ENCODE measurements around the gene NXN.

Gene NXN

DNA sequence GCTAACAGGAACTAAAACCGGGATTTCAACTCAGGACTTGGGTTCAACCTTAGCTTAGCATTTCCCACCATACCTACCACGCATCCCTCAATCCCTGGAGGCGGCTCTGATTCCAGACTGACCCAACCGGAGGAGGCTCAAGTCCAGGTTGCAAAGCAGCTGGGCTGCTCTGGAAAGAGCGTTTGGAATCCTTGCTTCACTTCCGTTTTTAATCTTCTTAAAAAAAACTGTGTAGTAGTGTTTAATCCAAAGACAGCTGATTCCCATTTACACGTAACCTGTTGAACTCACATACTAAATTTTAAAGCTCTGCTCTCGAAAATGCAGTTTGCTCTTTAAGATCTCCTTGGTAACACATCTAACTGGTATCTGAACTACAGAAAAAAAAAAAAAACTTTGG, 50.0 kb downstream of the NXN start:
- no peak overlapping the region for H3K4me3 ChIP-seq (ENCODE audit: low read length)
- H3K27ac ChIP-seq (ENCODE audit: low read depth, low read length): no peak overlapping the region
- no peak for TF ChIP-seq EZH2phosphoT487 (IDR thresholded peaks at IDR 0.05; ENCODE audit: borderline replicate concordance, low read length)
- TF ChIP-seq, protein P1, sequence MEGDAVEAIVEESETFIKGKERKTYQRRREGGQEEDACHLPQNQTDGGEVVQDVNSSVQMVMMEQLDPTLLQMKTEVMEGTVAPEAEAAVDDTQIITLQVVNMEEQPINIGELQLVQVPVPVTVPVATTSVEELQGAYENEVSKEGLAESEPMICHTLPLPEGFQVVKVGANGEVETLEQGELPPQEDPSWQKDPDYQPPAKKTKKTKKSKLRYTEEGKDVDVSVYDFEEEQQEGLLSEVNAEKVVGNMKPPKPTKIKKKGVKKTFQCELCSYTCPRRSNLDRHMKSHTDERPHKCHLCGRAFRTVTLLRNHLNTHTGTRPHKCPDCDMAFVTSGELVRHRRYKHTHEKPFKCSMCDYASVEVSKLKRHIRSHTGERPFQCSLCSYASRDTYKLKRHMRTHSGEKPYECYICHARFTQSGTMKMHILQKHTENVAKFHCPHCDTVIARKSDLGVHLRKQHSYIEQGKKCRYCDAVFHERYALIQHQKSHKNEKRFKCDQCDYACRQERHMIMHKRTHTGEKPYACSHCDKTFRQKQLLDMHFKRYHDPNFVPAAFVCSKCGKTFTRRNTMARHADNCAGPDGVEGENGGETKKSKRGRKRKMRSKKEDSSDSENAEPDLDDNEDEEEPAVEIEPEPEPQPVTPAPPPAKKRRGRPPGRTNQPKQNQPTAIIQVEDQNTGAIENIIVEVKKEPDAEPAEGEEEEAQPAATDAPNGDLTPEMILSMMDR (IDR thresholded peaks at IDR 0.05; ENCODE audit: low read depth, low read length, poor library complexity, severe bottlenecking): no peak
- no peak overlapping the region for H3K4me2 ChIP-seq (ENCODE audit: low read length)
- no peaks in the 10 kb centered on the region for H3K9me3 ChIP-seq (ENCODE audit: control insufficient read depth, insufficient read depth, low read length)
- H3K79me2 ChIP-seq (ENCODE audit: control insufficient read depth, low read length): no peaks in the 10 kb centered on the region
- H3K27me3 ChIP-seq (ENCODE audit: control insufficient read depth, low read length): no peaks in the 10 kb centered on the region
- H3K9me2 ChIP-seq (replicated peaks; ENCODE audit: control insufficient read depth, low read length): no peaks in the 10 kb centered on the region
- no peaks in the 10 kb centered on the region for H3K36me3 ChIP-seq (ENCODE audit: control insufficient read depth, low read length)
- no peaks in the 10 kb centered on the region for H4K20me1 ChIP-seq (ENCODE audit: control insufficient read depth, insufficient read depth, low read depth, low read length)
- no peaks in the 10 kb centered on the region for H3K4me1 ChIP-seq (ENCODE audit: control insufficient read depth, low read length)
- H3F3A ChIP-seq (ENCODE audit: control insufficient read depth, insufficient read depth): no peaks in the 10 kb centered on the region

DNA sequence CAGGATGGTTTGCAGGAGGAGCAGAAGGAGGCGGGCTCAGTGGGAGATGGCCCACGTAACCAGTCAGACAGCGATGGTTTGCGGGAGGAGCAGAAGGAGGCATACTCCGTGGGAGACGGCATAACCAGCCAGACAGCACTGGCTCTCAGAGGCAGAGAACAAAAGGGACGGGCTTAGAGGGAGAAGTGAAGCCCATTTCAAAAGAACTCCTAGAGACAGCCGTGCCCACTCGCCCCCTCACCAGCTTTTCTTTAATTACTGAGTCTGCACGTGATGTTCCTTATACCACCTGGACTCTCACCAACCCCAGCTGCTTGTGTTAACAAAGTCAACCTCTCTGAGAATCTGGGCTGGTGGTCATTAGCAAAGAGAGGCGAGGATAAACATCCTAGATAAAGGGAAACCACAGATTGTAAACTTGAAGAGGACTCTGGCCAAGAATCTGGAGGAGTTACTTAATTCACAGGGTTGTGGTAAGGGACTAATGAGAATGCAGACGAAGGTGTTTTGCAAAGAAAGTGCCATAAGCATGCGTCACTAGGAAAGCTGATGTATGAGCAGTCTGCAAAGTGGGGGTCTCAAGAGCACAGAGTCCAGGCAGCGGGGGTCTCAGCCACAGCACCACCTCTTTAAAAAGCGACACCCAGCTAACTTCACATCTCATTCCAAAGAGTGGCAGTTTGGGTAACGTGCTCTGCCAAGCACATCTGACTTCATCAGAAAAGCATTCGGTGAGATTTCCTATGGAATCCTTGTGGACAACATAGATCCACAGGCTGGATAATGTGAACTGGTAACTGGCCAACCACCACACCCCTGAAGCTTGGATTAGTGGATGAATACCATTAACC, 51.7 kb downstream of the NXN start:
- Histone ChIP-seq H3F3A (ENCODE audit: control insufficient read depth, insufficient read depth) (no peaks in the 10 kb centered on the region), H3K27me3 (ENCODE audit: control insufficient read depth, low read length) (no peaks in the 10 kb centered on the region), H3K4me1 (ENCODE audit: control insufficient read depth, low read length) (no peaks in the 10 kb centered on the region), H3K27ac (ENCODE audit: low read depth, low read length) (no peak overlapping the region), H3K4me3 (ENCODE audit: low read length) (no peak overlapping the region), H3K9me3 (ENCODE audit: control insufficient read depth, insufficient read depth, low read length) (no peaks in the 10 kb centered on the region), H3K36me3 (ENCODE audit: control insufficient read depth, low read length) (no peaks in the 10 kb centered on the region), H3K4me2 (ENCODE audit: low read length) (no peak overlapping the region), H3K79me2 (ENCODE audit: control insufficient read depth, low read length) (no peaks in the 10 kb centered on the region), H4K20me1 (ENCODE audit: control insufficient read depth, insufficient read depth, low read depth, low read length) (no peaks in the 10 kb centered on the region), H3K9me2 (replicated peaks; ENCODE audit: control insufficient read depth, low read length) (no peaks in the 10 kb centered on the region)
- TF ChIP-seq, protein P1 (IDR thresholded peaks at IDR 0.05; ENCODE audit: low read depth, low read length, poor library complexity, severe bottlenecking): no peak
- TF ChIP-seq EZH2phosphoT487 (IDR thresholded peaks at IDR 0.05; ENCODE audit: borderline replicate concordance, low read length): no peak

DNA sequence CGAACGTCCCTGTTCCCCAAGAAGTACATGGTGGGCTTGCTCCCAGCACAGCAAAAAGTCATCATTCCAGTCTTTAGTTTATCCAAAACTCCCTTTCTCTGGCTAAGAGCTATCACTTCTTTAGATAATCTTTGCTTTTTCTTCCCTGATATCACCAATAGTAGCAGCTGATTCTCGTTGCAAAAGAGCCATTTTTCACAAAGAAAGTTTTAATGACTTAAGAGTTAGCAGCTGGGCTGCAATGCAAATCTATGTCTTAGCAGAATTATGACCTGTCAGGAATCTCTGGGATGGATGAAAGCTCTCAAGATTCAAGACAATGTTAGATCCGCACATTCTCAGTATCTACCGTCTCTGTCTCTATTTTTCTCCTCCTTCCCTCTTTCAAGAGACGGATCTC, 53.8 kb downstream of the NXN start:
- no peaks in the 10 kb centered on the region for H4K20me1 ChIP-seq (ENCODE audit: control insufficient read depth, insufficient read depth, low read depth, low read length)
- no peaks in the 10 kb centered on the region for H3K36me3 ChIP-seq (ENCODE audit: control insufficient read depth, low read length)
- no peaks in the 10 kb centered on the region for H3K9me3 ChIP-seq (ENCODE audit: control insufficient read depth, insufficient read depth, low read length)
- H3F3A ChIP-seq (ENCODE audit: control insufficient read depth, insufficient read depth): no peaks in the 10 kb centered on the region
- no peaks in the 10 kb centered on the region for H3K9me2 ChIP-seq (replicated peaks; ENCODE audit: control insufficient read depth, low read length)
- no peaks in the 10 kb centered on the region for H3K79me2 ChIP-seq (ENCODE audit: control insufficient read depth, low read length)
- H3K27ac ChIP-seq (ENCODE audit: low read depth, low read length): no peak overlapping the region
- H3K27me3 ChIP-seq (ENCODE audit: control insufficient read depth, low read length): no peaks in the 10 kb centered on the region
- H3K4me2 ChIP-seq (ENCODE audit: low read length): no peak overlapping the region
- H3K4me3 ChIP-seq (ENCODE audit: low read length): no peak overlapping the region
- TF ChIP-seq, protein P1 (IDR thresholded peaks at IDR 0.05; ENCODE audit: low read depth, low read length, poor library complexity, severe bottlenecking): no peak
- TF ChIP-seq EZH2phosphoT487 (IDR thresholded peaks at IDR 0.05; ENCODE audit: borderline replicate concordance, low read length): no peak
- no peaks in the 10 kb centered on the region for H3K4me1 ChIP-seq (ENCODE audit: control insufficient read depth, low read length)
